HG03103 (cell line): Measurements from ENCODE around the gene THAP4.

Source experiments
- ATAC-seq: cut with Tn5 transposase; IDR thresholded peaks from one replicate; pipeline ENCODE4 v1.9.1; 2021; ENCODE audit warnings: low read depth; ENCODE audit not compliant: unreplicated experiment

The THAP4 gene

DNA sequence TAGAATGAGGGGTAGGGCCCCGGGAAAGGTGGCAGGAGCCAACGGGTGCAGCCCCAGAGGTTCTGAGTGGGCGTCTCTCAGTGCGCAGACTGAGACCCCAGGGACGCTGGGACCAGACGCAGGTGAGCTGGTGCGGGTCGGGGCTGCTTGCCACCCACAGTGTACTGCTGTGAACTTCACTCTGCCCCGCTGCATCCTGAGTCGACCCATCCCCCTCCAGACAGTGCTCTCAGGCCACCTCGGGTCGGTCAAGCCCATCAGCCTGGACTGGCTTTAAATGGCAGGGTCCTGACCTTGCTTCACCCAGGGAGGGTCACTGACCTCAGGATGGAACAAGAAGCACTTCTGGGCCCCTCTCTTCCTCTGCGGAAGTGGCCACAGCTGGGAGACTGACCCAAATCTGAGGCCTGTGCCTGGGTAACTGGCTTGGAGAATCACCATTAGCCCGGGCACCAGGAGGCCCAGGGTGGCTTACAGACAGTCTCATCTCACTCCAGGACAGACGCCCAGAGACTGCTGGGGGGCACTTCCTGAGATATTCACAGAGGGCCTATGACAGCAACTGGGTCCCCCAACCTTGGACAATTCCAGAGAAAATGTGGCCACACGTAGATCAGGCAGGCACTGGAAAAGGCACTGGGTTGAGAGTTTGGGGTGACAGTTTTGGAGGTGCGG is 102.1 kb downstream of the THAP4 start:
- ATAC-seq: no peak
